Measurements from ENCODE around the gene POLR1E. TPM values are rescaled to one million over a fixed set of nuclear protein-coding genes. Genes with fewer than 3 reads are reported as not detected.

The POLR1E gene
- total and polyA plus RNA-seq, 10 of the 15 experiments (the other 5 are each of a cell fraction or from before 2014, with no cell fraction given) = 13.7 to 71.3 (median 50.4) TPM

DNA sequence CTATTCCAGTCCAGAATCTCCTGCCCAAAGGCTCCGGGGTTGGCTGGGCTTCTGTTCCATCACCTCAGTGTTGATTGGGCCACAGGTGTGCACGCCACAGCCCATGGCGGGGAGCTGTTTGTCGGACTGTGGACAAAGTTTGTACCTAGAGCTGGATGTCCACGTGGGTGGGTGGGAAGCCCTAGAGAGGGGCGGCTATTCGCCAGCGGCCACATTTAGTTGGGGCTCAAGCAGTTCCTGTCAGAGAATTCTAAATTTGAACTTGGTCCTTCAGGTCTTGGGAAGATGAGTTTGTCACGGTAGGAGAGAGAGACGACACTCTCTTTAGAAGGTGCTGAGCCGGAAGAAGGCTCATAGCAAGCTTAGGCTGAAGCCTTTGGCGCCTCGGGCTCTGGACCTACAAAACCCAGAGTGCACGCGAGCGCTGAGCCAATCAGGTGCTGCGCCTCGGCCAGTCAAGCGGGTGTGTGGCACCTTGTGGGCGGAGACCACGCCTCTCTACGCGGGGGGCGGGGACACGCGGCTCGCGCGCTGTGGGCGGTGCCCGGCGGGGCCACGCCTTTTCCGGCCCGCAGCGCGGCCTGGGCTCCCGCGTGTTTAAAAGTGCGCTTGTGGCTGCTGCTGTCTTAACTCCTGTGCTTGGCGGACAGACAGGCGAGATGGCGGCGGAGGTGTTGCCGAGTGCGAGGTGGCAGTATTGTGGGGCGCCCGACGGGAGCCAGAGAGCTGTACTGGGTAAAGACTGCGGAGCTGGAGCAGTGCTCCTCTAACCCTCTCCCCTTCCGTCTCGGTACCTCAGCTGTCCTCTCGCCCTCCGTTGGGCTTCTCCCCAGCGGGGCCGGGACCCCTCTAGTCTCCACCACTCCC, at the start of gene POLR1E (continued):
- TF ChIP-seq, protein P1, sequence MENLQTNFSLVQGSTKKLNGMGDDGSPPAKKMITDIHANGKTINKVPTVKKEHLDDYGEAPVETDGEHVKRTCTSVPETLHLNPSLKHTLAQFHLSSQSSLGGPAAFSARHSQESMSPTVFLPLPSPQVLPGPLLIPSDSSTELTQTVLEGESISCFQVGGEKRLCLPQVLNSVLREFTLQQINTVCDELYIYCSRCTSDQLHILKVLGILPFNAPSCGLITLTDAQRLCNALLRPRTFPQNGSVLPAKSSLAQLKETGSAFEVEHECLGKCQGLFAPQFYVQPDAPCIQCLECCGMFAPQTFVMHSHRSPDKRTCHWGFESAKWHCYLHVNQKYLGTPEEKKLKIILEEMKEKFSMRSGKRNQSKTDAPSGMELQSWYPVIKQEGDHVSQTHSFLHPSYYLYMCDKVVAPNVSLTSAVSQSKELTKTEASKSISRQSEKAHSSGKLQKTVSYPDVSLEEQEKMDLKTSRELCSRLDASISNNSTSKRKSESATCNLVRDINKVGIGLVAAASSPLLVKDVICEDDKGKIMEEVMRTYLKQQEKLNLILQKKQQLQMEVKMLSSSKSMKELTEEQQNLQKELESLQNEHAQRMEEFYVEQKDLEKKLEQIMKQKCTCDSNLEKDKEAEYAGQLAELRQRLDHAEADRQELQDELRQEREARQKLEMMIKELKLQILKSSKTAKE (IDR thresholded peaks at IDR 0.05; ENCODE audit: low read depth, poor library complexity, severe bottlenecking) = no peak
- no peak for TF ChIP-seq FOS (IDR thresholded peaks at IDR 0.05; ENCODE audit: borderline replicate concordance, extremely low read depth, insufficient read length)
- TF ChIP-seq TAF1 (IDR thresholded peaks at IDR 0.05; ENCODE audit: borderline replicate concordance, low read depth, low read length) = peak; percentile 87; the same call in 1 of the 2 replicates
- TF ChIP-seq CBX5 (IDR thresholded peaks at IDR 0.05; ENCODE audit: low read depth) = no peak
- no peak for TF ChIP-seq TCF7 (IDR thresholded peaks at IDR 0.05; ENCODE audit: borderline replicate concordance)
- no peak; the same call in 1 of the 2 replicates for TF ChIP-seq RUNX3 (IDR thresholded peaks at IDR 0.05; ENCODE audit: low read length)
- no peak for TF ChIP-seq NR2C1 (IDR thresholded peaks at IDR 0.05)
- TF ChIP-seq RELA (IDR thresholded peaks at IDR 0.05; ENCODE audit: borderline replicate concordance, partially characterized antibody) = peak; percentile 60
- TF ChIP-seq, protein P2, sequence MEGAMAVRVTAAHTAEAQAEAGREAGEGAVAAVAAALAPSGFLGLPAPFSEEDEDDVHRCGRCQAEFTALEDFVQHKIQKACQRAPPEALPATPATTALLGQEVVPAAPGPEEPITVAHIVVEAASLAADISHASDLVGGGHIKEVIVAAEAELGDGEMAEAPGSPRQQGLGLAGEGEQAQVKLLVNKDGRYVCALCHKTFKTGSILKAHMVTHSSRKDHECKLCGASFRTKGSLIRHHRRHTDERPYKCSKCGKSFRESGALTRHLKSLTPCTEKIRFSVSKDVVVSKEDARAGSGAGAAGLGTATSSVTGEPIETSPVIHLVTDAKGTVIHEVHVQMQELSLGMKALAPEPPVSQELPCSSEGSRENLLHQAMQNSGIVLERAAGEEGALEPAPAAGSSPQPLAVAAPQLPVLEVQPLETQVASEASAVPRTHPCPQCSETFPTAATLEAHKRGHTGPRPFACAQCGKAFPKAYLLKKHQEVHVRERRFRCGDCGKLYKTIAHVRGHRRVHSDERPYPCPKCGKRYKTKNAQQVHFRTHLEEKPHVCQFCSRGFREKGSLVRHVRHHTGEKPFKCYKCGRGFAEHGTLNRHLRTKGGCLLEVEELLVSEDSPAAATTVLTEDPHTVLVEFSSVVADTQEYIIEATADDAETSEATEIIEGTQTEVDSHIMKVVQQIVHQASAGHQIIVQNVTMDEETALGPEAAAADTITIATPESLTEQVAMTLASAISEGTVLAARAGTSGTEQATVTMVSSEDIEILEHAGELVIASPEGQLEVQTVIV (IDR thresholded peaks at IDR 0.05; ENCODE audit: borderline replicate concordance, partially characterized antibody) = peak; percentile 14
- TF ChIP-seq, protein P3, sequence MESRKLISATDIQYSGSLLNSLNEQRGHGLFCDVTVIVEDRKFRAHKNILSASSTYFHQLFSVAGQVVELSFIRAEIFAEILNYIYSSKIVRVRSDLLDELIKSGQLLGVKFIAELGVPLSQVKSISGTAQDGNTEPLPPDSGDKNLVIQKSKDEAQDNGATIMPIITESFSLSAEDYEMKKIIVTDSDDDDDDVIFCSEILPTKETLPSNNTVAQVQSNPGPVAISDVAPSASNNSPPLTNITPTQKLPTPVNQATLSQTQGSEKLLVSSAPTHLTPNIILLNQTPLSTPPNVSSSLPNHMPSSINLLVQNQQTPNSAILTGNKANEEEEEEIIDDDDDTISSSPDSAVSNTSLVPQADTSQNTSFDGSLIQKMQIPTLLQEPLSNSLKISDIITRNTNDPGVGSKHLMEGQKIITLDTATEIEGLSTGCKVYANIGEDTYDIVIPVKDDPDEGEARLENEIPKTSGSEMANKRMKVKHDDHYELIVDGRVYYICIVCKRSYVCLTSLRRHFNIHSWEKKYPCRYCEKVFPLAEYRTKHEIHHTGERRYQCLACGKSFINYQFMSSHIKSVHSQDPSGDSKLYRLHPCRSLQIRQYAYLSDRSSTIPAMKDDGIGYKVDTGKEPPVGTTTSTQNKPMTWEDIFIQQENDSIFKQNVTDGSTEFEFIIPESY (IDR thresholded peaks at IDR 0.05) = no peak
- TF ChIP-seq, protein P4, sequence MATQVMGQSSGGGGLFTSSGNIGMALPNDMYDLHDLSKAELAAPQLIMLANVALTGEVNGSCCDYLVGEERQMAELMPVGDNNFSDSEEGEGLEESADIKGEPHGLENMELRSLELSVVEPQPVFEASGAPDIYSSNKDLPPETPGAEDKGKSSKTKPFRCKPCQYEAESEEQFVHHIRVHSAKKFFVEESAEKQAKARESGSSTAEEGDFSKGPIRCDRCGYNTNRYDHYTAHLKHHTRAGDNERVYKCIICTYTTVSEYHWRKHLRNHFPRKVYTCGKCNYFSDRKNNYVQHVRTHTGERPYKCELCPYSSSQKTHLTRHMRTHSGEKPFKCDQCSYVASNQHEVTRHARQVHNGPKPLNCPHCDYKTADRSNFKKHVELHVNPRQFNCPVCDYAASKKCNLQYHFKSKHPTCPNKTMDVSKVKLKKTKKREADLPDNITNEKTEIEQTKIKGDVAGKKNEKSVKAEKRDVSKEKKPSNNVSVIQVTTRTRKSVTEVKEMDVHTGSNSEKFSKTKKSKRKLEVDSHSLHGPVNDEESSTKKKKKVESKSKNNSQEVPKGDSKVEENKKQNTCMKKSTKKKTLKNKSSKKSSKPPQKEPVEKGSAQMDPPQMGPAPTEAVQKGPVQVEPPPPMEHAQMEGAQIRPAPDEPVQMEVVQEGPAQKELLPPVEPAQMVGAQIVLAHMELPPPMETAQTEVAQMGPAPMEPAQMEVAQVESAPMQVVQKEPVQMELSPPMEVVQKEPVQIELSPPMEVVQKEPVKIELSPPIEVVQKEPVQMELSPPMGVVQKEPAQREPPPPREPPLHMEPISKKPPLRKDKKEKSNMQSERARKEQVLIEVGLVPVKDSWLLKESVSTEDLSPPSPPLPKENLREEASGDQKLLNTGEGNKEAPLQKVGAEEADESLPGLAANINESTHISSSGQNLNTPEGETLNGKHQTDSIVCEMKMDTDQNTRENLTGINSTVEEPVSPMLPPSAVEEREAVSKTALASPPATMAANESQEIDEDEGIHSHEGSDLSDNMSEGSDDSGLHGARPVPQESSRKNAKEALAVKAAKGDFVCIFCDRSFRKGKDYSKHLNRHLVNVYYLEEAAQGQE (IDR thresholded peaks at IDR 0.05; ENCODE audit: low read depth, low read length) = no peak
- peak; percentile 78 for TF ChIP-seq RFX5 (IDR thresholded peaks at IDR 0.05; ENCODE audit: low read depth, low read length)
- no peak for TF ChIP-seq KDM1A (IDR thresholded peaks at IDR 0.05; ENCODE audit: borderline replicate concordance)
- TF ChIP-seq, protein P5, sequence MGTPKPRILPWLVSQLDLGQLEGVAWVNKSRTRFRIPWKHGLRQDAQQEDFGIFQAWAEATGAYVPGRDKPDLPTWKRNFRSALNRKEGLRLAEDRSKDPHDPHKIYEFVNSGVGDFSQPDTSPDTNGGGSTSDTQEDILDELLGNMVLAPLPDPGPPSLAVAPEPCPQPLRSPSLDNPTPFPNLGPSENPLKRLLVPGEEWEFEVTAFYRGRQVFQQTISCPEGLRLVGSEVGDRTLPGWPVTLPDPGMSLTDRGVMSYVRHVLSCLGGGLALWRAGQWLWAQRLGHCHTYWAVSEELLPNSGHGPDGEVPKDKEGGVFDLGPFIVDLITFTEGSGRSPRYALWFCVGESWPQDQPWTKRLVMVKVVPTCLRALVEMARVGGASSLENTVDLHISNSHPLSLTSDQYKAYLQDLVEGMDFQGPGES (IDR thresholded peaks at IDR 0.05) = peak; percentile 9; the same call in 1 of the 2 replicates
- peak; percentile 70 for TF ChIP-seq MYC (IDR thresholded peaks at IDR 0.05; ENCODE audit: insufficient read depth, insufficient read length, insufficient replicate concordance, low read length, severe bottlenecking)
- TF ChIP-seq POLR2AphosphoS2 (IDR thresholded peaks at IDR 0.05; ENCODE audit: low read depth, low read length) = no peak
- TF ChIP-seq SREBF1 (IDR thresholded peaks at IDR 0.05; ENCODE audit: low read length) = no peak
- no peak for TF ChIP-seq JUNB (IDR thresholded peaks at IDR 0.05)

Data from GM12878 (cell line).